A172 (cell line): ENCODE measurements around the gene ARHGEF1. TPM values are rescaled to one million over a fixed set of nuclear protein-coding genes. Genes with fewer than 3 reads are reported as not detected.
"Not testable (repeated sequence)": the region's sequence is repeated elsewhere in the genome, so short reads cannot be mapped to it uniquely, and the experiment has no call there.

Experiments used
- DNase-seq: peaks from one replicate; pipeline ENCODE4 v3.0.0-alpha.2; 2015; ENCODE audit warnings: low spot score
- total RNA-seq: library from RNA; depleted of rRNA; stranded (reverse); fragments of >200 nt; shearing (Covaris generic); gene quantifications from 2 replicates; pipeline ENCODE4 v1.2.3, GENCODE V29; 2014

The ARHGEF1 gene
- total RNA-seq, 1 experiment from 2014 or later, result 108 TPM

DNA sequence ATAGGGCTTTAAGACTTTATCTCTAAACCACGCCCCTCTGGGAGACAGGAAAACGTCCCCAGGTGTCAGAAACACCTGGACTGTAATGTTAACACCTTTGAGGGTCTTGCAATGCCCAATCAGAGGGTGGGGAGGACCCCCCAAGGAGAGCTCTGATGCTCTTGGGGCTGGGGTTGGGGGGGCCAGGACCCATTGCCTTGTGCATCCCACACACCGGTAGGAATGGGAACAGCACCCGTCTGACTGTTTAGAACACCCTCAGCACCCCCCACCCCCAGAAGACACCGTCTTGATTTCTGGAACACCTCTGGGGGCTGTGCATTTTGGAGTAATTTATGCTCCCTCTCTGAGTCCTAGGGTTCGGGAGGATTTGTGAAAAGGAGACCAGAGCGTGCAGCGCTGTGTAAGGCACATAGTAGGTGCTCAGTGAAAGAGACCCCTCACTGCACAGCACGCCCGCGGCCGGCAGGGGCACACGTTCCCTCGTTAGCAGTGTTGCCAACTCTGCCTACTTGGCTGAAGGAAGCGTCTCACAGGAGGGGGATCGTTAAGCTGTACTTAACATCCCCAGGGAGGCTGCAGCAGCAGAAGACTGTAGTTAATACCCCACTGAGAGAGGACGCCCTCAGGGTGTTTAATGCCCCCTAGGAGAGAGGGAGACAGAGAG, 48.1 kb downstream of the ARHGEF1 start:
- no peak for DNase-seq

DNA sequence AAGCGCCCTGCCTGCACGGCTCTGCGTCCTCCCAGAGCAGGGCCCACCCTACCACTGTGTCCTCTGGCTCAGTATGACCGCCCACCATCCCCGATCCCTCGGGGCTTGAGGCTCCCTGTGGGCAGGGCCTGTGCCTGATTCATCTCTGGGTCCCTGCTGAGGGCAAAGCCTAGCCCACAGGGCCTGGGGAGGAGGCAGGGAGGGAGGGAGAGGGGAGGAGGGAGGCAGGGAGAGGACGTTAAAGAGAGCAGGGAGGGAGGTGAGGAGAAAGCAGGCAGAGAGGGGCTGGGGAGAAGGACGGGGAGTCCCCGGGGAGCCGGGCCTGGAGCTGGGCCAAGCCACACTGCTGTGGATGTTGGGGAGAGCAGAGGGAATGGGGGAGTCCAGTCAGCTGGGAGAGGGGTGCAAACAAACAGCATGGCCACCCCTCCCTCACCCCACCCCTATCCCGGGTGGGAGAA, 49.3 kb downstream of the ARHGEF1 start:
- DNase-seq, result no peak

DNA sequence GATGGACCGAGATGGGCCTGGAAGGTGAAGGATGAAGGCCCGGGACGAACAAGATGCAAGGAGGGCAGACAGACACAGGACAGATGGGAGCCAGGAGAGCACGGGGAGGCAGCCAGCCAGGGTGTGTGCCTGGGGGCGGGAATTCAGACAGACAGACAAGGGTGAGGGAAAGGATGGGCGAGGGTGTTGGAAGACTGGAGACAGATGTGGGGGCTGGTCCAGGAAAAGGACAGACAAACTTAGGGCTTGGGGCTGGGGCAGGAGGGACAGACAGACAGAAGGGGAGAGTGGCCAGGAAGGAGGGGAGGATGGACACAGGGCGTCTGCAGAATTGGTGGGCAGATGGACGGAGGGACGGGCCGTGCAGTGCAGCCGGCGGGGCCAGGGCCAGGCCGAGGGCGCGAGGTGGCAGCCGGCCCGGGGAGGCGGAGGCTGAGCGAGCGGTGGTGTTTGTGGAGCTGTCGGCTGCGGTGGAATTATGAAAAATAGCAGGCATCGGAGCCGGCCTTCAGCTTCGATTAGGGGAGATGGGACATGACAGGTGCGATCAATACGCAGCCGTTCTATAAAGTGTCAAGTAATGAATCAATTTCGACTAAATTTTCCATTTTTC, 49.8 kb downstream of the ARHGEF1 start:
- DNase-seq, result no peak

DNA sequence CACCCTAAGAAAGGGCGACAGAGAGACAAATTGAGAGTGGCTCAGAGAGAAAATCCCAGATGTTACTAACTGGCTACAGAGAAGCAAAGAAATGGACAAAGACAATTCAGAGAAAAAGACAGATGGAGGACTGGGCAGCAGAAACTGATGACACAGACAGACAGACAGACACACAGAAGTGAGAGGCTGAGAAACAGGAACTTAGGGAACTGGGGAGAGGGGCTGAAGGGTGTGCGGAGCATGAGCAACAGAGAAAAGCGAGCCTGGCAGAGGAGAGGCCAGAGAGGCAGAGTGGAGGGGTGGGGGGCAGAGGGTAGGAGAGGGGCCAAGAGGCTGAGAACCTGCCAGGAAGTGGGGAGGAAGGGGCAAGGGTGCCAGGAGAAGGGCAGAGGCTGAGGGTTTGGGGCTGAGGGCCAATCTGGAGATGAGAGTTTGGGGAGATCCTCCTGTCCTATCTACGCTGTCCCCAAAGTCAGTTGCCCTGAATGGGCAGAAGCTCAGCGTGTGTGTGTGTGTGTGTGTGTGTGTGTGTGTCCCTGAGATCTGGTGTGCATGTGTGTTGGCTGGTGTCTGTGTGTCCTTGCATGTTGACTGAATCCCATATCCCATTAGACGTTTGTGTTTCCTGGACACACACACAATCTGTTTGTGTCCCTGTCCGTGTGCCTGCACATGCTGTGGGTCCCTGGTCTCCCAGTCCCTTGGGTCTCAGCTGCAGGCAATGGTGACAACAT, 50.9 kb downstream of the ARHGEF1 start:
- DNase-seq, result no peak

DNA sequence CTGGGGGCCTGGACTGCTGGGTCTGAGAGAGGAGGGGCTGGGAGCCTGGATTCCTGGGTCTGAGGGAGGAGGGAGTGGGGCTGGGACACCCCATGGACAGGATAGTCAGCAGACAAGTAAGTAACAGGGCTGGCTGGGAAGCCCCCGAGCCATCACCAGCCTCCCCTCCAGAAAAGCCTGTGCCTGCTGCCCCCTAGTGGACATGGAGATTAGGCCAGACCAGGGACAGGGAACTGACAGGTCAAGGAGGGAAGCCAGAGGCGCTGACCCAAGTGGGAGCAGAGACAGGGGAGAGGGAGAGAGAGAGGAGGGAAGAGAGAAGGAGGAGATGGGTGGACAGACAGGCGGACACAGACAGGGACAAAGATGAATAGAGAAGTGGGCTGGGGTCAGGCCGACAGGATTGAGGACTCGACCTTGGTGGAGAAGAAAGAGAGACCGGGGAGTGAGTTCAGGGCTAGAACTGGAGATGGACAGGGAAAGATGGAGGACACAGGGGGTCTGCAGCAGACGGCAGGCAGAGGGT, 51.9 kb downstream of the ARHGEF1 start:
- peak; percentile 70 for DNase-seq

DNA sequence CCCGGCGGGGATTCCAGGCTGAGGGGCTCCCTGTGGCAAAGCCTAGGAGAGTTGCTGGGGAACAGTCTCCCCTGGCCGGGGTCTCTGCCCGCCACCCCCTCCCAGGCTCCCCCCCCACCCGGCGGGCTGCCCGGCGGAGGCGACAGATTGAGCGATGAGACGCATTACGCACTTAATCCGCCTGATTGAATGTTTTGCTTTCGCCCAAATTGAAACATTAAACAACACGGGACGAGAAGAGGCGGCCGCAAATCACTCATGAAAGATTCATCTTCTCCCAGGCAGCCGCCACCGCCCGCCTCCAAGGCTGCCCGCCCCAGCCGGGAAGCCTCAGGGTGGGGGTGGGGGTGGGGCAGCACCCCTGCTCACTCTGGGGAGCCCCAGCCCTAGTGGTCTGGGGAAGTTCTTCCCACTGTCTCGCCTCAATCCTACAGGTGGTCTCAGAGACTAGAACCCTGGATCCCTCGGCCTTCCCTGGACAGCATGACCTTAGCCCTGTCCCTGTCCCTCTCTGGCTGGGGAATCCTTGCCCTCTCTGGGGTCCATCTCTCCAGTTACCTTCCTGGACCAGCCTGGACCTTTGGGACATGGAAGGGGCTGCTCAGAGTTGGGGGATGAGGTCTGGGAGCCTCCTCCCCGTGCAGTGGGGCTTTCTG, 52.9 kb downstream of the ARHGEF1 start:
- peak; percentile 29 for DNase-seq

DNA sequence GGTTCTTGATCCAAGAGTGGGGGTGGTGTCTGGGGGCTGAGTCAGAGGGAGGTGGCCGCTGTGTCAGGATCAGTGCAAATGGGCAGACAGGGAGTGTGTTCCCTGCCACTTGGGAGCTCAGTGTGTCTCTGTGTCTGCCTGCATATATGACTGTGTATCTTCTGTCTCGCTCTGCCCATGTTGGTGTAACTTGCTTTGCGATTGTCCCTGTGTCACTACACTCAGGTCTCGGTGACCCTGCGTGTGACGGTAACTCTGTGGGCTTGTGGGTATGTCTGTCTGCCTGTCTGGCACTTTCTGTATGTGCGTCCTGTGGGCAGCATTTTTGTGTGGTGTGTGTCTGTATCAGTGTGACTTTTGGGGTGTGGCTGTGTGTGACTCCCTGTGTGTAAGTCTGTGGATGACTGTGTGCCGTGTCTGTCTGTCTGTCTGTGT, 53.4 kb downstream of the ARHGEF1 start:
- peak; percentile 55 for DNase-seq

DNA sequence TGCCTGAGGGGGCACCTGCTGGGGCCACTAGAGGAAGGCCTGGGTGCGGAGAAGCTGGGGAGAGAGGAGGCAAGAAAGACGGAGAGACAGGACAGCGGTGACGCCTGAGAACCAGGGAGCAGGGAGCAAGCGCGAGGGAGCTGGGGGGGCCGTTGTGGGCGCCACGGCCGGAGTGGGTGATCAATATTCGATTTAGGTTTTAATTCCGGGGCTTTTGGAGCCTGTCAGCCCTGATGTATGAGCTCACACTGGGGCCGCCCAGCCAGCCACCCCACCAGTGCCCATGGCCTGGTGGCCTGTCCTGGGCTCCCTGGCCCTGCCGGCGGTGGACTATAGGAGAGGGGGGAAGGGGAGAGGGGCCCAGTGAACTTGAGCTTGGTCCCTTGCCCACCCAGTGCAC, 54.0 kb downstream of the ARHGEF1 start:
- DNase-seq, result no peak

DNA sequence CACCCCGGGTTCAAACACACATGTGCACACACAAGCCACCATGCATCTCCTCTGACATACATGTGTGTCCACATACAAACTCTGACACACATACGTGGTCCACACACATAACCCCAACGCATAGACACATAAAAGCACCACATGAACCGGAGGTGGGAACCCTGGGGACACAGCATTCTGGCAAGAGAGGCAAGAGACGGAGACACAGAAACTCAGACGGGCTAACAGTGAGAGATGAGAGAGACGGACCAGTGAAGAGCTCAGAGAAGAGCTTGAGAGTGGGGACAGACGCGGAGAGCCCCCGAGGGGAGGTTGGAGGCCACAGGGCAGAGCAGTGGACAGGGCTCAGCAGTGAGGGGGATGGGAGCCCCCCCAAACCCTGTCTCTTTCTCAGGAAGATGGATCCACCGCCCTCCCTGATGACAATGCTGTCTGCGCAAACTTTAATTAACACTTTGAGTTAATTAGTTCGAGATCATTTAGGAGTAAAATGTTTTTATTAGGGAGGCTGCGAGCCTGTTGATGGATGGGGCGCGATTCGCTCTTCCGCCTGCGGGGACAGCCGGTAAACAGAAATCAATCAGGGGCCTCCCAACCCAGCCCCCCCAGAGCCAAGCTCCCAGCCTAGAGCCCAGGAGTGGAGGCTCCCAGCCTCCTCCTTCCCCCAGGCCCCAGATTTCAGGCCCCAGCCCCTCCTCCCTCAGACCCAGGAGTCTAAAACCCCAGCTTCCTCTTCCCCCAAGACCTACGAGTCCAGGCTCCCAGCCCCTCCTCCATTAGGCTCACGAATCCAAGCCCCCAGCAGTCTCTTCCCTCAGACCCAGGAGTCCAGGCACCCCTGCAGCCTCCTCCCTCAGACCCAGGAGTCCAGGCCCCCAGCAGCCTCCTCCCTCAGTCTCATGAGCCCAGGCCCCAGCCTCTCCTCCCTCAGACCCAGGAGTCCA, 54.8 kb downstream of the ARHGEF1 start:
- no peak for DNase-seq

DNA sequence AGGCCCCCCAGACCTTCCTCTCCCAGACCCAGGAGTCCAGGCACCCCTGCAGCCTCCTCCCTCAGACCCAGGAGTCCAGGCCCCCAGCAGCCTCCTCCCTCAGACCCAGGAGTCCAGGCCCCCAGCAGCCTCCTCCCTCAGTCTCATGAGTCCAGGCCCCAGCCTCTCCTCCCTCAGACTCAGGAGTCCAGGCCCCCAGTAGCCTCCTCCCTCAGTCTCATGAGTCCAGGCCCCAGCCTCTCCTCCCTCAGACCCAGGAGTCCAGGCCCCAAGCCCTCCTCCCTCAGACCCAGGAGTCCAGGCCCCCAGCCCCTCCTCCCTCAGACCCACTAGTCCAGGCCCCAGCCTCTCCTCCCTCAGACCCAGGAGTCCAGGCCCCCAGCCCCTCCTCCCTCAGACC, 56.2 kb downstream of the ARHGEF1 start:
- DNase-seq, result not testable (repeated sequence)

DNA sequence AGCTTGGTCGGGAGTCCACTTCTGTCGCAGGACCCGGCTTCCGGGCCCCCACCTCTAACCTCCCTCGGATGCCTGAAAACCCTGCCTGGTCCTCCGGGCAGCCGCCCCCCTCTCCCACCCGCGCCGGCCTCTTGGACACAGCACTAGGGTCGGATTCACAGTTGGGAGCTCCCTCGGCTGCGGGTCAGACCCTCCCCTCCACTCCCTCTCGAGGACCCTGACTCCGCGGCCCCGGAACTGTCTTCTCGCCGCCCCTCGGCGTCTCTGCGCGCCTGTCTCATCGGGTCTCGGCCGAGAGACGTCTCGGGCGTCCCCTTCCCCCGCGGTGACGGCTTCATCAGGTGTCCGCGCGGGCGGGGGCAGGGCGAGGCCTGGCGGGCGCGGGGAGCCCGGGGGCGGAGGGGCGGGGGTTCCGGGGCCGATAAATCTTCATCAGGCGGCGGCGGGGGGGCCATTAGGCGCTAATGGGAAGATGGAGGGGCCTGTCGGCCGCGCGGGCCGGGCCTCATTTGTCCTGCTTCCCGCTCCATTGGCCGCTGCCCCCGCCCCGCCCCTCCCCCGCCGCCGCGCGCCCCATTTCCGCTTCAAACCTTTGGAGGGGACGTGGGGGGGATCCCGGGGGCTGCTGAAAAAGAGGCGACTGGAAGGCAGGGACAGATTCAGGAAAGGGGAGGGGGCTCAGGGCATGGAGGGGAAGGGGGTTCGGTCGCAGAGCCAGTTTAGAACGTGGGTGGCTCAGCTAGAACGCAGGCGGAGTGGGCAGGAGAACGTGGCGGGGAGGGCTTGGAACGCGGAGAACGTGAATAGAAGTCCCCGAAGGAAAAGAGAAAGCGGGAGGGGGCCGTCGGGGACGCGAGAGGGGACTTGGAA, 57.1 kb downstream of the ARHGEF1 start:
- DNase-seq, result no peak

DNA sequence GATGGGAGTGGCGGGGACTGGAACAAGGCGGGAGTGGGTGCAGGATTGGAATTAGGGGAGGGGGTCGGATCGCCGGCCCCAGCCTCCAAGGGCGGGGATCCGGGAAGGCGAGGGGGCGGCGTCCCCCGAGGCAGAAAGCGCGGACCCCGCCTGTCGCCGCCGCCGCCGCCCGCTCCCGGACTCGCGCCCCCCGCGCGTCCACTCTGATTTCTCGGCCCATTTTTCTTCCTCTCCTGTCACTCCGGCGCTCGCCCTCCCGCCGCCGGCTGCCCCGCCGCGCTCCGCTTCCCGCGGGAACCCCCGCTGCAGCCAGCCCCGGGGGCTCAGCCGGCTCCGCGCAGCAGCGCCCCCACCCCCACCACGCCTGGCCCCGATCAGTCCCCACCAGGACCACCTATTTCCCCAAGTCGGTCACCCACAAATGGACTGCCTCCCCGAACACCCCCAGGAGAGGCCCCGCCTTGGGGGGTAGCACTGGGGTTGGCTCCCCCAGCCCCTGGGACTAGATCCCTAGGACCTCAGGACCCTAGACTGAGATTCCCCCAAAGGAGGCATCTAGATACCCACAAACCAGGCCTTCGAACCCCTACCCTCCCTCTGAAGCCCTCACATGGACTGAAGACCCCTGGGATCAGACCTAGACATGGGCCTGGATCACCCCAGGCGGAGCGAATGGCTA, 57.9 kb downstream of the ARHGEF1 start:
- no peak for DNase-seq

DNA sequence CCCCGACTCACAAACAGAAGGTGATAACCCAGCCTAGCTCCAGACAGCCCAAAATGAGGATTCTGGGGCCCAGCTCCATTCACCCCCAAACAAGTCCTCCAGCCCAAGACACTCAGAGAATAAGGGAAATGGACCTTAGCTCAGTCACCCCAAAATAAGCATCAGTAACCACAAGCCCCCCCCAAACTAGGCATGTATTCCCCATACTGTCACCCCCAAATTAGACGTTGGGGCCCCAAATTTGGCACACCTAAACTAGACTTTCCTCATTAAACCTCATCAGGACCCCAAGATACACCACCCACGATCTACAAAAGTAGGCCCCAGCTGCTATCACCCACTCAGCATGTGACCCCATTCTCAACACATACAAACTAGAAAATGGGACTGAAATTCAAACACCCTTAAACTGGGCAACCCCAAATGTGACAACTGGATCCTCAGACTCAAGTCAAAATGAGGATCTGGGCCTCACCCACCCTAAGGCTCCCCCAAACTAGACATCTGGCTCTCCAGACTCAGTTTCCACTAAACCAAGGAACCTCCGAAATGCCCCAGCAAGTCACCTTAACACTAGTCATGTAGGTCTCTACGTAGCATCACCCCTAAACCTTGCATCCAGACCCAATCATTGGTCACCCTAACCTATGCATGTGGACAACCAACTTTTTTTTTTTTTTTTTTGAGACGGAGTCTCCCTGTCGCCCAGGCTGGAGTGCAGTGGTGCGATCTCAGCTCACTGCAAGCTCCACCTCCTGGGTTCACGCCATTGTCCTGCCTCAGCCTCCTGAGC, 58.6 kb downstream of the ARHGEF1 start:
- no peak for DNase-seq

DNA sequence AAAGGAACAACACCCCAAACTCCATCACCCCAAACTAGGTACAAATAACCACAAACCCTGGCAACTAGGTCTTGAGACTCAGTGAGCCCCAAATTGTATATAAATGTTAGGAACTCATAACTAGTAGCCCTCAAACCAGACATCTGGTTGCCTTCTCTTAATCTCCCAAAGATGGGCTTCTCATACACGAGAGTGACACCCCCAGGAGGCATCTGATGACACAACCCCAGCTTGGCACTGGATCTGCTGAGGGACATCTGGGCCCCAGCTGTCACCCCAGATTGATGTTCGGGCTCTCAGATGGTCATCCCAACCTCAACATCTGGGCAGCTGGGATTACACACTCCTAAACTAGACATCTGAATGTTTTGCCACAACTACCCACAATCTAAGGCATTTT, 61.4 kb downstream of the ARHGEF1 start:
- no peak for DNase-seq

DNA sequence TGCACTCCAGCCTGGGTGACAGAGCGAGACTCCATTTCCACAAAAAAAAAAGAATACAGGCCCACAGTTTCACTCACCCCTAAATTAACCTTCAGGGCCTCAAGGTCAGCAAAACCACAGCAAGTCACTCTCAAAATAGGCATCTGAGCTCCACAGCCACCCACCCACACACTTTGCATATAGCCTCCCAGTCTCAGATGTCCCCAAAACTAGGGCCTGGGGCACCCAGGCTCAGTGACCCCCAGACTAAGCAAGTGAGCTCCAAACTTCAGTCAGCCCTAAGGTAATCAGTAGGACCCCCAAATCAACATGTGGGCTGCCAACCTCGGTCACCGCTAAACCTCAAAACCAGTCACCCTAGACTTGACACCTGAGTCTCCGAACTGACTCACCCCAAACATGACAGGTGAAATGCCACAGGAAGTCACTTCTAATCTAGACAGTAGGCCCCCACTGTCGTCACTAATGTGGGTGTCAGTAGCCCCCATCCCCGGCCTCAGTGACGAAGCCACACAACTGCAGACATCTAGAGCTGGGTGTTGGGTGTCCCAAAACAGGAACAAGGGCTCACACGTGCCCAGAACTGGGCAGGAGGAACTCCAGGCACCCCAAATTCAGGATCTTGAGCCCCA, 62.3 kb downstream of the ARHGEF1 start:
- DNase-seq, result no peak

DNA sequence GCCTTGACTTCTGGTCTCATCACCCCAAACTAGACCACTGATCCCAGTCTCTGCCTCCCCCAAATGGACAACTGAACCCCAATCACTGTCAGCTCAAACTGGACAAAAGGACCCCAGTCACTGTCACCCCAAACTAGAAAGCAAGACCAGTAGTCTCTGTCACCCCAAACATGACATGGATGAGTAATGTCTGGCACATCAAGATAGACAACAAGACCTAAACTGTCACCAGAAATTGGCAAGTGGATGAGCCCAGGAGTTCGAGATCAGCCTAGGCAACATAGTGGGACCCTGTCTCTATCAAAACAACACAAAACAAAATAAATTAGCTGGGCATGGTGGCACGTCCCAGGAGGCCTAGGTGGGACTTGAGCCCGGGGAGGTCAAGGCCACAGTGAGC, 64.1 kb downstream of the ARHGEF1 start:
- DNase-seq, result no peak

DNA sequence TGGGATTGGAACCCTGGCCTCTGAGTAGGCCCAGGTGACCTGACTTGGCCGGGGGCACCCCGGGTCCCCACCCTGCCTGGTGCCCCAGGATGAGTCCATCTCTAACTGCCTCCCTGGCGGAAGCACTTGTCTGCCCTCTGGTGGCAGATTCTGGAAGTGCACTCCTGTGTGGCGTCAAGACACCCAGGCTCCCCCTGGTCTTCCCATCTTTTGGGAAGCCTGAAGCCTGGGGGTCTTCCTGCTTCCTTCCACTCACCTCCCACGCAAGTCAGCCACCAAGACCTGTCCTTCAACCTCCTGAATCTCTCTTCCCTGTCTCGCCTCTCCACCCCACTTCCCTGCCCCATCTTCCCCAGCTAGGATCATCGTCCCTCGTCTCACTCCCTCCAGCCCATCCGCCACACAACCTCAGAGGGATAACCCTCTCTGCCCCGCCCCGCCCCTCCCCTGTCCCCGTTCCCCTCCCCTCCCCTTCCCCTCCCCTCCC, 68.7 kb downstream of the ARHGEF1 start:
- peak; percentile 63 for DNase-seq

DNA sequence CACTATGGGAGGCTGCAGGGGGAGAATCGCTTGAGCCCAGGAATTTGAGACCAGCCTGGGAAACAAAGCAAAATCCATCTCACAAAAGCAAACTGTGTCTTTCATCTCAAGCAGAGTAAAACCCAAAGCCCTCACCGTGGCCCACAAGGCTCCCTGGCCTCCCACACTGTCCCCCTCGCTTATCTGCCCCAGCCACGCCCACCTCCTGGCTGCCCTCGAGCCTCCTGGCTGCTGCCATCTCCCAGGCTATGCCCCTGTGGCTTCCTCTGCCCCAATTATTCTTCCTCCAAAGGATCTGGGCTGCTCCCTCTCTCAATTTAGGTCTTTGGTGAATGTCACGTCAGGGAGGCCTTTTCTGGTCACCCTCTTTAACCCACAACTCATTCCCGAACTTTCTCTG, 72.5 kb downstream of the ARHGEF1 start:
- DNase-seq, result no peak
